Mesodermal cell (in vitro differentiated cells): ENCODE data around the gene SPAST.
A peak's percentile ranks its signal among the peaks of the same experiment; 100 is the strongest.

Experiments used
- H3K27ac ChIP-seq: 2 replicates; pipeline ENCODE4 v1.7.0; 2013; ENCODE audit warnings: mild to moderate bottlenecking, low read depth, low read length, moderate library complexity; ENCODE audit not compliant: severe bottlenecking
- H3K36me3 ChIP-seq: 2 replicates; pipeline ENCODE4 v1.7.1; 2013; ENCODE audit warnings: mild to moderate bottlenecking, low read length, moderate library complexity; ENCODE audit not compliant: control insufficient read depth, insufficient read depth
- H3K4me1 ChIP-seq: one replicate; pipeline ENCODE4 v1.7.1; 2013; ENCODE audit warnings: mild to moderate bottlenecking, low read length; ENCODE audit not compliant: insufficient read depth, control insufficient read depth, poor library complexity, severe bottlenecking
- H3K4me3 ChIP-seq: 2 replicates; pipeline ENCODE4 v1.7.0; 2013; ENCODE audit warnings: low read length, control low read depth, mild to moderate bottlenecking; ENCODE audit not compliant: insufficient read depth, poor library complexity, severe bottlenecking; ENCODE audit errors: extremely low read depth
- H3K9me3 ChIP-seq: 2 replicates; pipeline ENCODE4 v1.7.1; 2013; ENCODE audit warnings: mild to moderate bottlenecking, low read length, moderate library complexity; ENCODE audit not compliant: control insufficient read depth
- WGBS, 2 experiments: methylation state at CpG; one replicate each; pipeline ENCODE4 v1.1.5; 2013; ENCODE audit warnings: missing lambda C conversion rate in 2 of 2; ENCODE audit not compliant: insufficient coverage in 2 of 2; 5-methylcytosine and 5-hydroxymethylcytosine counted together

Gene SPAST

GRCh38 chr2:32061973-32062861, 1.1 kb upstream of the SPAST start:
- Histone ChIP-seq H3K4me1 (peaks cover 10% of the 10 kb centered on the region), H3K36me3 (no peaks in the 10 kb centered on the region), H3K4me3 (peak overlapping the region; percentile 68), H3K9me3 (no peaks in the 10 kb centered on the region), H3K27ac (no peak overlapping the region)
- 66 to 74% methylated on average over 12 to 13 of the region's 13 CpGs for WGBS, 2 experiments

DNA sequence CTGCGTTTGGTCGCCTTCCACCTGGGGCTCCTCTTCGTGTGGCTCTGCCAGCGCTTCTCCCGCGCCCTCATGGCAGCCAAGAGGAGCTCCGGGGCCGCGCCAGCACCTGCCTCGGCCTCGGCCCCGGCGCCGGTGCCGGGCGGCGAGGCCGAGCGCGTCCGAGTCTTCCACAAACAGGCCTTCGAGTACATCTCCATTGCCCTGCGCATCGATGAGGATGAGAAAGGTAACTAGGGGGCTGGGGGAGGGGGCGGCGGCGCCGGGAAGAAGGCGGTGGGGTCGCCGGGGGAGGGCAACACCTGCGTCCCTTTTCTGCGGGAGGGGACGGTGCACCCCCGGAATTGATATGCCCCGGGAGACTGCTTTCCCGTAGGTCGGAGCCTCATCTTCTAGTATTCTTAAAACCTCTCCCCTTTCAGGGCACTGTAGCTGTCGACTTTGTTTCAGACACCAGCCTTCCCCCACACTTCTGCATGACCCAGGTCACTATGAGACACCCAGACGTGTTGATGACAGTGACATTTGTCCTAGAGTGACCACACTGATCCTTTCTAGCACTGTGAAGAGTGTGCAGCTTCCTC, 755 bp downstream of the SPAST start:
- 0 to 1% methylated on average over 16 to 34 of the region's 40 CpGs for WGBS, 2 experiments
- peak overlapping the region; percentile 90 for H3K27ac ChIP-seq
- H3K9me3 ChIP-seq: no peaks in the 10 kb centered on the region
- peaks cover 7% of the 10 kb centered on the region for H3K4me1 ChIP-seq
- peak overlapping the region; percentile 68 for H3K4me3 ChIP-seq
- no peaks in the 10 kb centered on the region for H3K36me3 ChIP-seq

- WGBS, 2 experiments: 92 to 93% methylated on average over 3 to 6 of the region's 8 CpGs
- Histone ChIP-seq H3K4me3 (peak overlapping the region; percentile 68), H3K36me3 (no peaks in the 10 kb centered on the region), H3K4me1 (peaks cover 7% of the 10 kb centered on the region), H3K27ac (no peak overlapping the region), H3K9me3 (no peaks in the 10 kb centered on the region)
Observed at GRCh38 chr2:32064713-32065112, 1.4 kb downstream of the SPAST start.

GRCh38 chr2:32067549-32067948, 4.2 kb downstream of the SPAST start:
- WGBS, 2 experiments: no CpG with 5 or more reads among the region's 2 CpGs
- Histone ChIP-seq H3K36me3 (peaks cover 9% of the 10 kb centered on the region), H3K9me3 (no peaks in the 10 kb centered on the region), H3K27ac (no peak overlapping the region), H3K4me1 (peaks cover 7% of the 10 kb centered on the region), H3K4me3 (no peak overlapping the region)

- H3K27ac ChIP-seq: no peak overlapping the region
- no peak overlapping the region for H3K4me3 ChIP-seq
- no peaks in the 10 kb centered on the region for H3K9me3 ChIP-seq
- no peaks in the 10 kb centered on the region for H3K4me1 ChIP-seq
- WGBS, 2 experiments: 100% methylated on average over 1 of the region's 2 CpGs
- H3K36me3 ChIP-seq: peaks cover 13% of the 10 kb centered on the region
Observed at GRCh38 chr2:32074134-32074506, 10.8 kb downstream of the SPAST start.

DNA sequence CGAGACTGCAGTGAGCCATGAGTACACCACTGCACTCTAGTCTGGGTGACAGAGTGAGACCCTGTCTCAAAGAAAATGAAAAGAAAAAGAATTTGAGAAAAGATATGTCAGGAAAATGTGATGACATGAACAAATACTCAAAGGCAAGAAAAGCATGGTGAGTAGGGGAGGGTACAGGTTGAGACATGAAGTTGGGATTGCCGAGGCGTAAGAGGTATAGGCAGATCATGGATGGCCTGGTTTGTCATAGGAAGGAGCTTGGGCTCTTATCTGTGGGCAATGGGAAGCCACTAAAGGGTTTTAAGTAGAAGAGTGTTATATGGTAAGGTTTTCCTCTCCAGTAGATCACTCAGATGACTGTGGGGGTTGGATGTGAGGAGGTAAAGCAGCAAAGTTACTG, 32.3 kb downstream of the SPAST start:
- peaks cover 12% of the 10 kb centered on the region for H3K36me3 ChIP-seq
- no peak overlapping the region for H3K4me3 ChIP-seq
- no peak overlapping the region for H3K27ac ChIP-seq
- no peaks in the 10 kb centered on the region for H3K4me1 ChIP-seq
- no peaks in the 10 kb centered on the region for H3K9me3 ChIP-seq
- WGBS, 2 experiments: 91 to 93% methylated on average over 3 of the region's 3 CpGs

- Histone ChIP-seq H3K4me1 (no peaks in the 10 kb centered on the region), H3K9me3 (peaks cover 8% of the 10 kb centered on the region), H3K36me3 (peaks cover 18% of the 10 kb centered on the region), H3K27ac (no peak overlapping the region), H3K4me3 (no peak overlapping the region)
- no CpG with 5 or more reads among the region's 2 CpGs for WGBS, 2 experiments
Observed at GRCh38 chr2:32108111-32108510, 44.8 kb downstream of the SPAST start.

DNA sequence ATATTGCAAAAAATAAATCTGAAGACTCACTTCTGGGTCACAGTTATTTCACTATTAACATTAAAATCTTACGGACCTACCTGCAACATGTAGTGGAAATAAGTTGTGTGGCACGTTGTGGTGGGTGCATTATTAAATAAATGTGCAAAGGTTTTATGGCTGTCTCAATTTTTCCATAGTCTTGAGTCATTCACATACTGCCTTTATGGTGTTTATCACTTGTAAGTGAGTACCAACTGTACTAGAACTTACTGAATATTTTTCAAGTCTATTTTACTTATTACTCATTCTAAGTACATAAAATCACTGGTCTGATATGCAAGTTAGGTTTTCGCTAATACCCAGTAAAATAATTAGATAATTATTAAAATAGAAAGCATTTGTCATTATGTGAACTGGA, 54.7 kb downstream of the SPAST start:
- Histone ChIP-seq H3K4me3 (no peak overlapping the region), H3K36me3 (peaks cover 12% of the 10 kb centered on the region)
- no CpG with 5 or more reads among the region's 3 CpGs for WGBS, 2 experiments

DNA sequence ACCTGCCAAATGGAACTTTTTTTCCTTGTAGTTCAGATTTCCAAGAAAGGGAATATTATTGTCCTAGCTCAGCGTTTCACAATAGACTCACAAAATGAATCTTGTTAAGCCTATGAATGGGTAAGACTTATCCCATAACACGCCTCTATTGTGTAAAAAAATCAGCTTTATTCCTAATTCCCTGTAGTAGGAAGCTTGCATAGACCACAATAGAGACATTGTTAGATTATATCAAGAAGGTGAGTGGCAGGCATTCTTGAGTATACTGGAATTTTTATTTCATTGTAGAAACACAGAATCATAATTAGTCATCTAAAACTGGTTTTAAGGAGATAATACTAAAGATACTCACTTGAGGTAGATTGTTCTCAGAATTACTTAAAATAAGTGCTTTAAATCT, 55.8 kb downstream of the SPAST start:
- H3K27ac ChIP-seq: no peak overlapping the region
- H3K4me3 ChIP-seq: no peak overlapping the region
- no peaks in the 10 kb centered on the region for H3K9me3 ChIP-seq
- no peaks in the 10 kb centered on the region for H3K4me1 ChIP-seq
- peaks cover 9% of the 10 kb centered on the region for H3K36me3 ChIP-seq
- WGBS, 2 experiments: 100% methylated on average over 1 of the region's 2 CpGs; no CpG with 5 or more reads in 1 of the 2 experiments

More for the DNA sequence above, 54.7 kb downstream of the SPAST start:
- no peak overlapping the region for H3K27ac ChIP-seq
- H3K4me1 ChIP-seq: no peaks in the 10 kb centered on the region
- H3K9me3 ChIP-seq: no peaks in the 10 kb centered on the region

GRCh38 chr2:32124660-32125059, 61.3 kb downstream of the SPAST start:
- Histone ChIP-seq H3K27ac (no peak overlapping the region), H3K9me3 (no peaks in the 10 kb centered on the region), H3K4me3 (no peak overlapping the region), H3K36me3 (peaks cover 7% of the 10 kb centered on the region), H3K4me1 (no peaks in the 10 kb centered on the region)

DNA sequence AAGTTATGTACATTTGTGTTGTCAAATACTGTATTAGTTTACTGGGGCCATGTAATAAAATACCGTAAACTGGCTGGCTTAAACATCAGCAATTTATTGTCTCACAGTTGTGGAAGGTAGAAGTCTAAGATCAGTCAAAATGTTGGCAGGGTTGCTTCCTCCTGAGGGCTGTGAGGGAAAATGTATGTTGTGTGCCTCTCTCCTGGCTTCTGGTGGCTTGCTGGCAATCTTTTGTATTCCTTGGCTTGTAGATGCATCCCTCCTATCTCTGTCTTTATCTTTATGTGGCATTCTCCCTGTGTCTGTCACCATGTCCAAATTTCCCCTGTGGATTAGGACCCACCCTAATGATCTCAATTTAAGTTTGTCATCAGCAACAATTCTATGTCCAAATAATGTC, 65.3 kb downstream of the SPAST start:
- Histone ChIP-seq H3K36me3 (peaks cover 13% of the 10 kb centered on the region), H3K4me3 (no peak overlapping the region), H3K9me3 (no peaks in the 10 kb centered on the region), H3K27ac (no peak overlapping the region), H3K4me1 (no peaks in the 10 kb centered on the region)
- WGBS, 2 experiments: 100% methylated on average over 1 of the region's 1 CpG
